Iris pigment epithelial cell (primary cell): ENCODE results near the gene RGS7.
"Not testable (repeated sequence)": the region's sequence is repeated elsewhere in the genome, so short reads cannot be mapped to it uniquely, and the experiment has no call there.

Experiments used
- DNase-seq: peaks from one replicate; pipeline ENCODE4 v3.0.0-alpha.2; 2011; ENCODE audit warnings: low read depth

The RGS7 gene

DNA sequence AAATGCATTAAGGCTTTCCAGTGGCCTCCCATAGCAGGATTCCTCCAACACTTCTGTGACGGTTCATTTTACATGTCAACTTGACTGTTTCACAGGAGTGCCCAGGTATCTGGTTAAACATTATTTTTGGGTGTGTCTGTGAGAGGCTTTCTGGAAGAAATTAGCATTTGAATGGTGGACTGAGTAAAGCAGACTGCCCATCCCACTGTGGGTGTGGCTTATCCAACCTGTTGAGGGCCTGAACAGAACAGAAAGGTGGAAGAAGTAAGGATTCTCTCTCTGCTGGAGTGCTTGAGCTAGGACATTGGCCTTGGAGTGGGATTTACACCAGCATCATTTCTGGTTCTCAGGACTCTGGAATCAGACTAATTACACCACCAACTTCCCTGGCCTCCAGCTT lies 85.6 kb downstream of the RGS7 start:
- no peak for DNase-seq

DNA sequence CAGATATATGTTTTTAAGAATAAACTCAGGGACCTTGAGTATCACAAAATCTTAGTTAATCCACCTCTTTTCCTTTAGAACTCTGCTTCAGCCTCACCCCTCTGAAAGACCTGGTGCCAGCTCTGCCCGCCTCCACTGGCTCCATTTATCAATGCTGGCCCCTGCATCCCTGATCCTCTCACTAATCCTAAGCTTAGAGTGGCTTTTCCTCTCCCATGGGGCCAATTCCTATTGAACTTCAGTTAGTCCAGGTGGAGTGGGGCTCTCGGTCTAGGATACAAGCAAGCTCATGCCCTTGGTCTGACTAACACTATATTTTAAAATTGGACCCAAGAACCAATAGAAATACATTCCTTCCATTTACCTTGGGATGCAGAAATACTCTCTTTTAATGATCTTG lies 87.0 kb downstream of the RGS7 start:
- DNase-seq: no peak

DNA sequence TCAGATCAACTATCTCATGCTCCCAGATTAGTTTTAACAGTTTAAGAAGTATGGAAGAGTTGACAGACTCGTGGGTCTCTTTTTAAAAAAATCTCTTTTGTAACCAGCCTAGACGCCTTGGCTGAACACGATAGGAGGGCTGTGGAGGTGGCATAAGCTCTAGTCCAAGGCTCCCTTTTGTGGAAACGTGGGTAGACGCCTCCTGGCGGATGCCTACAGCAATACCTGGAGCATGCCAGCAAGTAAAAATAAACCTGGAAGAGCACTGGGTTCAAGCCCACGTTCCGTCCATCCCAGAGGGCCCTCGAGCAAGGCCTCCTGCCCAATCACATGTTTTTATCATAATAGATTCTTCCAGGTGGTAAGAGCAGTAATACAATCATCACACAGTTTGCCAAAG lies 87.9 kb downstream of the RGS7 start:
- no peak for DNase-seq

DNA sequence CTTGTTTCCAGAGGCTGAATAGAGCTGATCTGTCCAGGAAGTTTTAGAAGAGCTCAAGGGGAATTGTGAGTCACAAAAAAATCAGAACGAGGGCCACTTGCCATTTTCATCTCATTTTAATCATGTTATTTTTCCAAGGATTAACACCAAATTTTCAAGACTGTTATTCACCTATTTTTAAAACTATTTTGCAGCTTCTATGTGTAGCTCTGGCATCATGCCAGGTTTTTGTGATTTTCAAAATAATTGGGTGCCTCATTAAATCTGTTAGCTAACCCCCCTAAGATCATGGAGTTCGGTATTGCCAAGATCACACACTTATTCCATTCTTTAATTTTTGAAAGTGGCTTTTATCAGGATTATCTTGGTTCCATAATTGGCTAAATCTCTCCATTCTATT lies 90.9 kb downstream of the RGS7 start:
- DNase-seq: no peak

DNA sequence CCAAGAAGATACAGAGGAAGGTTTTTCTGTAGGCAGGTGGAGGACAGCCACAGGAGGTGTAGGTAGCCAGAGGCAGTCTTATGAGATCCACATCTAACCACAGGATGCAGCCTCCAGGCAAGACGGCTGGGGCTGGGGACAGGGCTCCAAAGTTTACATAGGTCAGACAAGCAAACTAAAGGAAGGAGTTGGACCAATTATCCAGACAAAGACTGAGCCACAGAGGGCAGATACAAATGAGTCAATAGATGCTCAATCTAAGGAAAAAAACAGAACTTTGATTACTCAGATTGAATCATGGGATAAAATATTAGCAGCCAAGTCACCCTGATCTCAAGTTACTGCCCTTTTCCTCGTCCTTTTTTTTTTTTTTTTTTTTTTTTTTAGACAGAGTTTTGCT lies 91.6 kb downstream of the RGS7 start:
- DNase-seq: no peak

DNA sequence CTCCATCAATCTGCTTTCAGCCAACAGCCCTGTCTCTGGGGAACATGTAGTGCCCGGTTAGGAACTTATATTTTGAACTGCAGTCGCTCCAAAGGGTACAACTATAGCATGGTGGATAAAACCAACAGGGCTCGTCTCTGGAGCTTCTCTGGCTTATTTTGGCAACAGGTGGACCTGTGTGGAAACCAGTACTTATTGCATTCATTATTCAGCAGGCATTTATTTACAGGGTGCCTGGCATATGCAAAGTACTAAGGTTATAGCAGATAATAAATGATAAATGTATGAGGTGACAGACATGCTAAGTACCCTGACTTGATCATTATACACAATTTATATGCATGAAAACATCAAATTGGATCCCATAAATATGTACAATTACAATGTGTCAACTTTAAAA lies 93.7 kb downstream of the RGS7 start:
- DNase-seq: no peak

DNA sequence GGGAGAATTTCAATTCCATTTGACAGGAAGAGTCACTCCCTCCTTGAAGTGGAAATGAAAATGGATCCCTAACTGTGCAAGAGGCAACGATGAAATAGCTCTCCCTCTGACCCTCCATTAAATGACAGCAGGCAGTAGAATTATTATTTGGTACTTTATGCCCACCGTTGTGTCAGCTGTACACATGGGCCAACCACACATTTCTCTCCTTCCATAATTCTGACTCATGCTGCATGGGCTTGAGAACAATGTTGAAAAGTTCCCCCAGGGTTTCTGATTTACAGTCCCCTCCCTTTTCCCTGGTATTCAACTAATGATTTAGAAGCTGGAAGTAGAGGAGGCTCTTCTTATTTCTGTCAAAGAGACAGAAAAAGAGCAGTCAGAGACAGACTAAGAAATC lies 103.5 kb downstream of the RGS7 start:
- DNase-seq: peak; percentile 8

DNA sequence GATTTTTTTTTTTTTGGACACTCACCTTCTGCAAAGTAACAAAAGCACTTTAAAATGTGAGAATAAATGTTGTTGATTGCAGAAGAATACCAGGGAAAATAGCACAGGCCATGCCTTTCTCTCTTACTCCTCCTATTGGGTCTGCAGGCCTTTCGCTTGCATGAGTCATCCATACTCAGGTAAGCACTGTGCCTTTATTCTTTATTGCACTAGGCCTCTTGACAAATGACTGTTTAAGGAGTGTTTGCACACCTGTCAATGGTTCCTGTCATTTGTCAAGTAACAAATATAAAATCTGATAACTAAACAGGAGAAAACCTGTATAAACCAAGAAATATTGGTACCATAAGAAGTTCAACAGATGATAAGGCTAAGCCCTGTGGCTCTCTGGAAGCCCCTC lies 106.5 kb downstream of the RGS7 start:
- no peak for DNase-seq

DNA sequence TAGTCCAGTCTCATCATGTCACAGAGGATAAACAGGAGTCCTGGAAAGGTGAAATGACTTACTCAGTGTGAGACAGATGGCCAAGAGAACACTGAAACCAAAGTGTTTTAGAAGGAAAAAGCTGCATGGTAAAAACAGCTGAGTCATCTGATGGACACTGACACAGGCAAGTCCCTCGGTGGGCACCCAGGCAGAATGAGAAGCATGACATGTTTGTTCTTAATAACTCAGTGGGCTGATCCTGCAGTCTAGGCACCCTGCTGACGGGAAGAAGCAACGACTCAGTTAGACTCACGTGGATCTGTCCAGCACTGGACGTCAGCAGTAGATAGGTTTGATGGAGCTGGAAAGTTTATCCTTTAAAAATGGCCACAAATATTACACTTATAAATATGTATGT lies 116.9 kb downstream of the RGS7 start:
- DNase-seq: peak; percentile 5

DNA sequence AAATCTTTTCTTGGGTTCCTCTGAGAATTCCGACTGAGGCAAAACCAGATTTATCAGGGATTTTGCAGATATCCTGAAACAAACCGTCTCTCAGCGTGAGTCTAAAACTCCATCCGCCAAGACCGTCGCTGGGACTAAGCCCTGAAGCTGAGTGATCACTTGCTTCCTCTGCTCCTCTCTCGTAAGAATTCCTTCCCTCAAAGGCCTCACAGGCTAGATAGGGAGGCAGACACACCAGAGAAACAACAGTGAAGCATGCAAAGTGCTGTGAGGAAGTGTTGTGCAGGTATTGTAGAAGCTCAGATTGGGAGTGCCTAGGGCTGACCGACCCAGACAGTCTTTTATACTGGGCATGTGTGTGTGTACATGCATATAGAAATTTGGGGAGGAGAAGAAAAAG lies 119.1 kb downstream of the RGS7 start:
- DNase-seq: no peak

DNA sequence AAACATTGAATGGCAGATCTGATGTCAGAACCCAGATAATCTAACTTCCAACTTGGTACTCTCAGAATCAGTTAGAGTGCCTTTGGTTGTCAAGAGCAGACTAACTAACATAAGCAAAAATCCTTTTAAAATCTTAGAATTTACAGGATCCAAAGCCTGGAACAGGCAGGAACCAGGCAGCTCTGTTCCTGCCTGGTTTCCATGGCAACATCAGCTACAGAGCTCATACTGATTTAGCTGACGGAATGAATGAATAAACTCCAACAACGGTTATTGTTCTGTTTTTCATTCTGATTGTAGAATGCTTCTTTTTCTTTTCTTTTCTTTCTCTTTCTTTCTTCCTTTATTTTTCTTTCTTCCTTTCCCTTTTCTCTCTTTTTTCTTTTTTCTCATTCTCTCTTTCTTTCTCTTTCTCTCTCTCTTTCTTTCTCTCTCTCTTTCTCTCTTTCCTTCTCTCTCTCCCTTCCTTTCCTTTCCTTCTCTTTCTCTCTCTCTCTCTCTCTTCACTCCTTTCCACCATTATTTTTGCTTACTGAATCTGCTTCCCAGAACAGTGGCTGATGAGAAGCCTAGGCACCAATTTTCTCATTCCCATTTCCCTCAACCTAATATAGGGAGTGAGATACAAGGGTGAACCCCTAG lies 121.6 kb downstream of the RGS7 start:
- no peak for DNase-seq

DNA sequence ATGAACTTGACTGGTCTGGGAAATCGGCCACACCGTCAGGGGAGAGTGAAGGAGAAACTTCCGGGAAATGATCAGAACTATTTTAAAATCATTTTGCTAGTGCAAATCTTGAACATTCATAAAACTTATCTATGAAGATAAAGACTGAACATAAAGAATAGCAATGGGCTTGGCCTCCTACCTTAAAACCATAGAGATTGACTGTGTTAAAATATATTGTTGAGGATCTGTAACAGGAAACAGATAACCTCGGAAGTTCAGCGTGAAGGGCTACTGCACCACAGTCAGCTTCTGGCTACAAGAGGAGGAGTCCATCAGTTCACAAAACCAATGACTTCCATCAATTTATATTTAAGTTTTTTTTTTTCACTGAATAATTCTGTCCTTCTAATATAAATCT lies 127.3 kb downstream of the RGS7 start:
- DNase-seq: no peak

DNA sequence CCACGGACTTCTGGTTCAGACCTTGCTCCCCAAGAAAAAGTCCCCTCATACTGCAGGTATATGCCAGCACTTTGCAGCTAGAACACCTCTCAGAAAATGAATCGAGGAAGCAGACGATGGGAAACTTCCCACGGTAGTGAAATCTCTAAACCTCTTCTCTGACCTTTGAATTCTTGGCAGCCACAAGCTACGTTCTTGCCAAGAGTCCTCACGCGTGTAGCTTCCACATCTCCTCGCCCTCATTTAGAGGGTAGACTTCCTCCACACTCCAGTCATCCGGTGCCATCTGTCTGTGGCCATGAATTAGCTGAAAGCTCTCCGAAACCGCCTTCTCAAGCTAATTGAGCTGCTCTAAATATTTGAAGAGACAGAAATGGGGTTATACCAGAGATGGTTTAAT lies 127.8 kb downstream of the RGS7 start:
- no peak for DNase-seq

DNA sequence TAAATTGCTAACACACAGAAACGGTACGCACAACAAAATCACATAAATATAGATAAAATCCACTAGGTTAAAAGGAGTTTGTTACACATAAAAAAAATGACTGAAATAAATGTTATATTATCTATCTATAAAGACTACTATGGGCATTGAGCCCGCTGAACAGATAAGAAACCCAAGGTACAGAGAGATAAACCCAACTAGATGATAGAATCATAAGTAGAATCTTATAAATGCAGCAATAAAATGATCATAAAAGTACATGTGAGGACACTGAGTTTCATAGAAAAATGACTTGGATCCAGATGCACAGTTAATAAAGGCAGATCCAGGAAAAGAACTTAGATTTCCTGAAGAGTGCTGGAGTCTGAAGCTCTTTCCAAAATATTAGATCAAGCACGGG lies 128.7 kb downstream of the RGS7 start:
- no peak for DNase-seq

DNA sequence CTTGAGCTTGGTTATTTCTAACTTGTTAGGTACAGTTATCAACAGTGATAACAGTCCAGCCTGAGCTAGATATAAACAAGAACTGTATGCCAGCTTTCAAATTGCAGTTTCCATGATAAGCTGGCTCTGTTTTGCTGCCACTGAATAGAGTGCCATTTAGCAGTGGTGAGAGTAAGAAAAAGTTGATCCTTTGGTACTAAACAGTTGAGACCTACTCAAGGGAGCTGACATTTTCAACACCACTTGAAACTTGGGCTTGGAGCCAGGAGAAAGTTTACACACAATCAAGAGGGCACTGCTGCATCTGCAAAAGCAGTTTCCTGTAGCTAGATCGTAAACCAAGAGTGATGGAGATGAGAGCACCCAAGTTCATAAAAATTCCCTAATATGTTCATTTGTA lies 131.3 kb downstream of the RGS7 start:
- no peak for DNase-seq

DNA sequence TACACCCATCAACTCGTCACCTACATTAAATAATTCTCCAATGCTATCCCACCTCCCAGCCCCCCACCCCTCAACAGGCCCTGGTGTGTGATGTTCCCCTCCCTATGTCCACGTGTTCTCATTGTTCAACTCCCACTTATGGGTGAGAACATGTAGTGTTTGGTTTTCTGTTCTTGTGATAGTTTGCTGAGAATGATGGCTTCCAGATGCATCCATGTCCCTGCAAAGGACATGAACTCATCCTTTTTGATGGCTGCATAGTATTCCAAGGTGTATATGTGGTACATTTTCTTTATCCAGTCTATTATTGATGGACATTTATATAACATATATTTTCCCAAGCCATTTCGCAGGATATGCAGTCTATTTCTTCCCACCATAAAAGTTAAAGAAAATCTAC lies 132.8 kb downstream of the RGS7 start:
- DNase-seq: not testable (repeated sequence)

DNA sequence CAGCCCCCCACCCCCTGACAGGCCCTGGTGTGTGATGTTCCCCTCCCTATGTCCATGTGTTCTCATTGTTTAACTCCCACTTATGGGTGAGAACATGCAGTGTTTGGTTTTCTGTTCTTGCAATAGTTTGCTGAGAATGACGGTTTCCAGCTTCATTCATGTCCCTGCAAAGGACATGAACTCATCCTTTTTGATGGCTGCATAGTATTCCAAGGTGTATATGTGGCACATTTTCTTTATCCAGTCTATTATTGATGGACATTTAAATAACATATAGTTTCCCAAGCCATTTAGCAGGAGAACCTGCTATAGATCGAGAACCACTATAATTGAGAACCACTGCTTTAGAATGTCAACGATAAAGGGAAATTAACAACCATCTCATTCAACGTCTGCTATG lies 134.2 kb downstream of the RGS7 start:
- DNase-seq: not testable (repeated sequence)

DNA sequence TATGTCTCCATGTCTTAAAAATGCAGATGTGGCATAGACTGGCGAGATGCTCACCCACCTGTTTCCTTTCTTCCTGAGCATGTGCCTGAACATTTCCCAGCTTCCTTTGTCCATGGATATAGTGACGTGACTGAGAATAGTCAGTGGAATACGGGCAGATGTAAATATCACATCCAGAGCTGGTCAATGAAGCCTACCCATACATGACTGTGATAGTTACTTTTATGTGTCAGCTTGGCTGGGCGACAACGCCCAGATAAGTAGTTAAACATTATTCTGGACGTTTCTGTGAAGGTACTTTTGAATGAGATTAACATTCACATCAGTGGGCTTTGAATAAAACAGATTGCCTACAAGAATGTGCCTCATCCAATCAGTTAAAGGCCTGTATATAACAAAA lies 135.7 kb downstream of the RGS7 start:
- DNase-seq: no peak

DNA sequence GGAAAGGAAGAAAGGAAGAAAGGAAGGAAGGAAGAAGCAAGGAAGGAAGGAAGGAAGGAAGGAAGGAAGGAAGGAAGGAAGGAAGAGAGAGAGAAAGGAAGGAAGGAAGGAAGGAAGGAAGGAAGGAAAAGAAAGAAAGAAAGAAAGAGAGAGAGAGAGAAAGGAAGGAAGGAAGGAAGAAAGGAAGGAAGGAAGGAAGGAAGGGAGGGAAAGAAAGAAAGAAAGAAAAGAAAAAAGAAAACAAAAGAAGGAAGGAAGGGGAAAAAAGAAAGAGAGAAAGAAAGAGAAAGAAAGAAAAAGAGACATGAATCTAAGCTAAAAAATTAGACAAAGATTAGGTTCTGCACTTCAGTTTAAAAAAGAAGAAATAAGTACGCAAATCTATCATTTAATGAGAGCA lies 136.1 kb downstream of the RGS7 start:
- DNase-seq: not testable (repeated sequence)

DNA sequence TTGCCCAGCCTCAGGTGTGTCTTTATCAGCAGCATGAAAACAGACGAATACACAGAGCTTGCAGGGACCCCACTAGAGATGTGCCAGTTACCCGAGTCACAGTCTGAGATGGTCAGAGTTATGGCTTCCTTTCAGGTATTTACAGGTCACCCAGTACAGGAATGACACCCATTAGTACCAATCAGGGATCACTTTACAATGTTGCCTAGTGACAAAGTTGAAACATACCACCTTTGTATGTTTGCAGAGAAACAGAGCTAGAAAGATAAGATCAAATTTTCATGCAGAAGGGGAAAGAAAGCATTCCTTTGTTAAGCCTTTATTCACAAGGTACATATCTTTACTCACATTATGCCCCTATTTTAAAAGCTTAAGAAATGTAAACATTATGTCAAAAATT lies 137.6 kb downstream of the RGS7 start:
- no peak for DNase-seq

DNA sequence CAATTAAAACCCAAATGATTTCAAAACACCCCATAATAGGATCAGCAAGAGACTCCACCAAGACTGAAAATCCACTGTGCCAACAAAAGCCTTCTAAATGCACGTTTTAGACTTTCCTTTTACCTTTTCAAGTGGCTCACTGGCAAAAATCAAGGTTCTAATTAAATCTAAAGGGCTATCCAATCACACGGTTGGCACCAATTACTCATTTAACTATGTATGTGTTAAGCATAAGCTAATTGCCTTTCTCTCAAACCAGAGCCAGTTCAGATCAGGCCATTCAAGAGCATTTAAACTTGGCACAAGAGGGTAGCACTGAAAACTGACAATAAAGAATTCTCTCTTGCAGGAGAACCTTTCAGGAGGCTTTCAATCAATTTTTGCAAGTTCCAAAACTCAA lies 139.5 kb downstream of the RGS7 start:
- no peak for DNase-seq

DNA sequence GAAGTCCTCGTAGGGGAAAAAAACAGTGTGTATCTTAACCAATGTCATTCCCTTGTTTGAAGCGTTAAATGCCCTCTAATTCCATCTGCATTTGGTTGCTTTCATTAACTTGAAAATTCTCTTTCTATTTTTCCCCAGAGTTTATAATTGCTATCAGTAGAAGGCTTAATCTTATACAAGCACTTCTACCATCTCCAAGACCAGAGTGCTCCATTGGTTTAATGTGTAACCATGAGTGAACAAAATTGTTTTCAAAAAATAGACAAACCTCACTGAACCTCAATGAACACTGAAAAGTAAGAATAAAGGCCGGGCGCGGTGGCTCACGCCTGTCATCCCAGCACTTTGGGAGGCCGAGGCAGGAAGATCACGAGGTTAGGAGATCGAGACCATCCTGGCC lies 141.3 kb downstream of the RGS7 start:
- DNase-seq: no peak

DNA sequence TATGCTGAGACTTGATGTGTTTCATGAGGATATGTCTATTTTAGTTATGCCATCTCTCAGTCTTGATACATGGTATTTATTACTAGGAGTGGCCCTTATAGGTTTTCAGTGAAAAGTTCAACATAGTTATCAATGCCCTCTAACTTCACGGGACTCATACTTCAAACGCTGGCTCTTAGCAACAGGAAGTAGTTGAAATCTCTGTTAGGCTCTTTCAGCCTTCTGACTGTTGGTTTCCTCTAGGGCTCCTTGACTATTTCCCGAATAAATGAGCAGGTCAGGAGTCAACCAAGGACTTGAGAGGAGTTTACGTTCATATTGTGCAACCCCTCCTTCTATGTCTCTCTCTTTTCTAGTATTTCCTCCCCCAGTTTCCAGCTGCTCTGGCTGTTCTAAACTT lies 141.8 kb downstream of the RGS7 start:
- no peak for DNase-seq

DNA sequence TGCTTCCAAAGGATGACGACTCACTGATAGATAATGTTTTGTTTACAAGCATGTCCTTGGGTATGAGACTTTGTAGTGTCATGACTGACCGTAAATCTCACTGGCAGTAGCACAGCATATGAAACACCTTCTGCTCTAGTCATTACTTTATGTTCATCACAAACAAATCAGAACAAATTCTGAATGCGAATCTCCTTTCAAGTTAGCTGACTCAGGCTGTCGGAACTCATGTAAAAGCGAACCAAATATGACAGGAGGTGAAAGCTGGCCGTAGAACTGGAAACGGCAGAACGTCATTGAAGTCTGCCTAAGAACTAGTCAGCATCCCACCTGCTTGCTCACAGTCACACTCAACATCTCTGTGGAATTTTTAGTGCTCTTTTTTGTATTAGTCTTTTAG lies 143.9 kb downstream of the RGS7 start:
- DNase-seq: no peak

DNA sequence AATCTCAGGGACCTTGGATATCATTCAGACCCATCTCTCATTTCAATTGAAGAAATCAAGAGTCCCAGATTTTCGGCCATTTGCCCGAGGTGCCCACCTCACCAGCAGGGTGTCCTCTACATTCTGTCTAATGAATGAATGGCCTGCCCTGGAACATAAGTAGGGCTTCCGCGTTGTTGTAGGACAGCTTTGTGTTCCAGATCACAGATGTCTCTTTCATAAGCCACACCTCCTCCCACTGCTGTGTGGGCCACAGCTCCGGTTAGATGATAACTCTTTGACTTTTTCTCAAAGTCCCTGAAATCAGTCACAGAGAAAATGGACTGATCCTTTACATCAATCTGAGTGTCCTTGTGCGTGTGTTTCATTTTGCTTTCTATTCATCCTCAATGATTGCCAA lies 144.4 kb downstream of the RGS7 start:
- no peak for DNase-seq
